Activated CD8-positive, alpha-beta memory T cell treated with anti-CD3 and anti-CD28 coated beads for 36 hours (primary cell): ENCODE measurements around the gene ACTL8. TPM values are rescaled to one million over a fixed set of nuclear protein-coding genes. Genes with fewer than 3 reads are reported as not detected.
"Not testable (repeated sequence)": the region's sequence is repeated elsewhere in the genome, so short reads cannot be mapped to it uniquely, and the experiment has no call there.

ENCODE experiments used
- CTCF ChIA-PET: fragments of 350-600 bp; sonication (Branson Sonifier 250); formaldehyde crosslinking; loops from one replicate; lab custom pipeline; 2021; ENCODE audit warnings: antibody characterized with exemption; lab: Charles Lee
- POLR2A ChIA-PET: fragments of 350-600 bp; sonication (Branson Sonifier 250); formaldehyde crosslinking; loops from one replicate; lab custom pipeline; 2021; ENCODE audit warnings: antibody characterized with exemption; lab: Charles Lee
- total RNA-seq, 2 experiments: library from RNA; stranded (reverse); gene quantifications; one replicate each; pipeline ENCODE4 v1.2.3, GENCODE V29; 2021

The ACTL8 gene
- total RNA-seq, 2 experiments from 2014 or later = not detected

DNA sequence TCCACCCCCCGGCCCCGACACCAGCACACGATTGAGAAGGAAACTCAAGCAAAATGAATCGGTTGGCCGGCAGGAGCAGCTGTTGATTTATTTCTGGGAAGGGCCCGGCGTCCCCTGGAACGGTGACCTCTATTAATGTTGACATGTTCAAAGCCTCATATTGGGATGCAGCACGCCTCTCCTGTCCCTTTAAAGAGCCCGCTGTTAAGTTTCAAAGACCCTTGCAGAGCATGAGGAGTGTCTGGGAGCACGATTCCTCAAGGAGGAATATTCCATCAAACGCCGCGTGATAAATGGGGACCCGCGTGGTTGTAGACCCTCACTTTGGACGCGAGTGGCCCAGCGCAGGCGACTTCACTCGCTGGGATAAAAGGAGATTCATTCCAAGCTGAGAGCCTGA is 21.5 kb upstream of the ACTL8 start:
- POLR2A ChIA-PET = no interaction called here
- CTCF ChIA-PET = no interaction called here

DNA sequence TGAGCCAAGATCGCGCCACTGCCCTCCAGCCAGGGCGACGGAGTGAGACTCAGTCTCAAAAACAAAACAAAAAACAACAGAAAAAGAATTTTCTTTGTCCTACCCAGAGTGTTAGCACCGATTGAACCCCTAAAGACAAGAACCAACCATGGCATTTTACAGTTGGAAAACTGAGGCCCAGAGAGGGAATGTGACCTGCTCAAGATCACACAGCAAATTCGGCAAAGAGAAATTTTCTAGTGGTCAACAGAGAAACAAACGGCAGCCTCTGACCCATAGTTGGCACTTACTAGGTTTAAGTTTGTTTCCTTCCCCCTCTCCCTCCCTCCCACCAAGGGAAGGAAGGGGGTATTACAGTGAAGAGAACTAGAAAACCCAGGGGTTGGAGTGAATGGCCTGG is 20.5 kb upstream of the ACTL8 start:
- CTCF ChIA-PET = no interaction called here
- POLR2A ChIA-PET = no interaction called here

DNA sequence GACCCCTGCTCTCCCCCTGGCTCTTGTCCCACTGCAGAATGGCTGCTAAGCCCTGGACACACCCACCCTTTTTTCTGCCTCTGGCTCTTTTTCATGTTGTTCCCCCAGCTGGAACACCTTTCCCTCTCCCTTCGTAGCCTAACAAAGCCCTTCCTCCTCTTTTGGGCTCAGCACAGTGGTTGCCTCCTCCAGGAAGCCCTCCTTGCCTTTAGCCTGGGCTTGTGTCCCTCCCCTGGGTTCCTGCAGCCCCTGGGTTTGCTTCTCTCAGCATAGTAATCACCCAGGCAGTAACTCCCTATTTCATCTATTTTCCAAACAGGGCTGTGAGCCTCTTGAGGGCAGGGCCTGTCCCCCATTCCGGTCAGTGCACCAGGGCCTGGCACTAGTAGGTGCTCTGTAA is 19.8 kb upstream of the ACTL8 start:
- ChIA-PET POLR2A (no interaction called here), CTCF (no interaction called here)

DNA sequence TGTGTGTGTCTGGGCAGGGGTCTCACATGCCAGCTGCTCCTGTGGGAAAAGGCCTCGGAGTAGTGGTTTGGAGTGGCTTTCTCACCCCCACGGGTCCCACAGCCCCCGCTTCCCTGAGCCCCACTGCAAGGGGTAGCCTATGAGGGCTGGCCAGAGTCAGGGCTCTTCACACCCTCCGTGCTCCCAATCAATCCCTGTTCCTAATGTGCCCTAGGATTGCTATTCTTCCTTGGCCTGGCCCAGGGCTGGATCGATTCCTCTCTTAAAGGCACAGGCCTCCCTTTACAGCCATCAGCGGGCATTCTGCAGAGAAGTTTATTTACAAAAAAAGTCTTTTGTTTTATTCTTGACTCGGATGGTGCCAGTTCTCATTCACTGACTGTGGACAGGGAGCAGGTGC is 19.3 kb upstream of the ACTL8 start:
- POLR2A ChIA-PET = no interaction called here
- CTCF ChIA-PET = no interaction called here

DNA sequence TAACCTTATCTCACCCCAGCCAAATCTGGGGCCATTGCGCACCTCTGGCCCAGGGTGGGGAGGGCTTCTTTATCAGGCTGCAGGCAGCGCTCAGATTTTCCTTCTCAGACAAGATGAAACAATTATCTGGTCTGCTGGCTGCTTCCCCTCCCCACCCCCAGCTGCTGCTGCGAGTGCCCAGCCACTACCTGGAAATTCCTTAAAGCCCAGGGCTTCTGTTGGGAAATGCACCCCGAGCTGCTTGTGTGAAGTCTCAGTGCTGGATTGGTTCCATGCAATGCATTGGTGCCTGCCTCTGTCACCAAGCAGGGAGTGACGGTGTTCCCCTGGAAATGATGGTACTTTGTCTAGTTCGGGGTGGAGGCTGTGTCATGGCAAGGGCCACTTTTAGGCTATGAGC is 18.5 kb upstream of the ACTL8 start:
- POLR2A ChIA-PET = no interaction called here
- CTCF ChIA-PET = no interaction called here

DNA sequence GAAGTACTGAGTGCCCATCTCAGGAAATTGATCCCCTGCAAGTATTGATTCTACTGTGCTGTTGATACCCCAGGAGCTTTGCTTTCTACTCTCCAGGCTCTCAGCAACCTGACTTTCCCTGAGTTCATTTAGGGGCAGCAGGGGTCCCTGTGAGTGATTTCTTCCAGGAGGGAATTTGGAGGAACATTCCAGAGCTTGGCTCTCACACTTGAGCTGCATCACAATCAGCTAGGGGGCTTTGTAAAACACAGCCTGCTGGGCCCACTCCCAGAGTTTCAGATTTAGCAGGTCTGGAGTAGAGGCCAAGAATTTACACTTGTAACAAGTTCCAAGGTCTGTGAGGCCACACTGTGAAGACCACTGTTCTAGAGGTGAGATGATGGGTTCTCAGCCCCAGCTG is 16.1 kb upstream of the ACTL8 start:
- ChIA-PET POLR2A (no interaction called here), CTCF (no interaction called here)

DNA sequence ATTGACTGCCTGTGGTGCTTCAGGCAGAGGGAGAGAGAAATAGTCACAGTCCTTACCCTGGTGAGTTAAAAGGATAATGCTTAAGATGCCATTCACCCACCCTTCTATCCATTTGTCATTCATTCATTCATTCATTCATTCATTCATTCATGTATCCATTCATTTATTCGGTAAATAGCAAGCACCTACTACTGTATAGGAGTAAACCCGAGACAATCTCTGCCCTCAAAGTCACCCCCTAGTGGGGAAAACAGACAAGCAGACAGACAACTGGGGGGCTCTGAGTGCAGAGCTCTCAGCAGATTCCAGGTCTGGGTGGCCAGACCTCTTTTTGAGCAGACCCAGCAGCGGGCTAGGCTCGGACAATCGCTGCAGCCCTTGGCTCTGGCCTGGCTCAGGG is 14.1 kb upstream of the ACTL8 start:
- POLR2A ChIA-PET = no interaction called here

DNA sequence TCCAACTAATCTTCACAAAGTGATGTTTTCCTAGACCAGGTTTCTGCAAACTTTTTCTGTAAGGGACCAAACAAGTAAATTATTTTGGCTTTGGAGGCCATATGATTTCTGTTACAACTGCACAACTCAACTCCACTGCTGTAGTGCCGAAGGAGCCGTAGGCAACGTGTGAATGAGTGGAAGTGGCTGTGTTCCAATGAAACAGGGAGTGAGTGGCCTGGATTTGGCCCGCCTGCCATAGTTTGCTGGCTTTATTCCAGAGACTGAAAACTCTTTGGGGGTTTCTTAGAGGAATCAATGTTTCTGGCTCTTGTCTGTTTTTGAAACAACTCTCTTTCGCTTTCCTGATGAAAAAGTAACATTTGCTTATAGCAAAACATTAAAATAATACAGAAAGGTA is 12.6 kb upstream of the ACTL8 start:
- POLR2A ChIA-PET = no interaction called here
- CTCF ChIA-PET = interaction anchor here (0.6 kb wide), 1 partner anchor 21 kb away, joined by 3 read pairs; no protein-coding TSS in a partner anchor

More for the DNA sequence above, 14.1 kb upstream of the ACTL8 start:
- CTCF ChIA-PET = no interaction called here

DNA sequence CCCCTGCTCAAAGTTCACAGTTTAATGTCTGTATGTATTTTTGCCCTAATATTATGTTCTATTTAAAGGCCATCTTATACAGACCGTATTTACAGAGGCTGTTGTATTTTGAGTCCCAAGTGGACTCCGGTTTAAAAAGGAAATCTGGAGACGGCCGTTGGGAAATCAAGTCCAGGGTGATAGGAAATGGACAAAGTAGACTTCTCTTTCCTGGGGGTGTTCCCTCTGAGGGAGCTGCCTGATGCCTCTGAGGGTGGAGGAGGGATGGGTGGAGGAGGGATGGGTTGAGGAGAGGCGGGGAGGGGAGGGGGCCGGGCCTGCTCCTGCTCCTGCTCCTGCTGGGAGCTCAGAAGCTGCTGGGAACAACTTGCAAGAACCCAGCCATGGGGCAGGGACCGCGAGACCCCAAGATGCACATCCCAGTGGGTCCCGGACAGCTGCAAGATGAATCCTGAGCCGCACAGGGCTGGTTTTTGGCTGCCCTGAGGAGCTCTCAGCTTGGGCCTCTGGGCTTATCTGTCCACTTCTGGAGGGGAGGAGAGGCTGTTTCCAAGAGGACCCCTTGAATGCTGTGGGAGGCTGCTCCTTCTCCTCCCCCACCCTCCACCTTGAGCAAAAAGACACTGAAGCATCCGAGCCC is 12.0 kb upstream of the ACTL8 start:
- ChIA-PET CTCF (no interaction called here), POLR2A (no interaction called here)

DNA sequence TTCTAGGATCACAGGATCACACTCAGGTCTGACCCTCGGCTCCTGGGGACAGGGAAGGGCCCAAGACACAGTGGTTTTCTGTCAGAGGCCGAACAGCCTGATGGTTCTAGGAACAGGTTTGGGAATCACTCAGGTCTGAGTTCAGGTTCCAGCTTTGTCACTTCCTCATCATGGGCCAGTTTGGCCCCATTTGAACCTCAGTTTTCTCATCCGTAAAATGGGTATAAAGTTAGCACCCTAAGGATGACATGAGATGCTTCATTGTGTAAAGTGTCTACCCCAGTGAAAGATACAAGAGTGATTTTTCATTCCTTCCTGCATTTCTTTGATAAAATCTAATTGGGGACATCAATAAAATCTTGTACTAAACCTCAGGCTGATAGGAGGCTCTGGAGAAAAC is 11.2 kb upstream of the ACTL8 start:
- POLR2A ChIA-PET = no interaction called here
- CTCF ChIA-PET = no interaction called here

DNA sequence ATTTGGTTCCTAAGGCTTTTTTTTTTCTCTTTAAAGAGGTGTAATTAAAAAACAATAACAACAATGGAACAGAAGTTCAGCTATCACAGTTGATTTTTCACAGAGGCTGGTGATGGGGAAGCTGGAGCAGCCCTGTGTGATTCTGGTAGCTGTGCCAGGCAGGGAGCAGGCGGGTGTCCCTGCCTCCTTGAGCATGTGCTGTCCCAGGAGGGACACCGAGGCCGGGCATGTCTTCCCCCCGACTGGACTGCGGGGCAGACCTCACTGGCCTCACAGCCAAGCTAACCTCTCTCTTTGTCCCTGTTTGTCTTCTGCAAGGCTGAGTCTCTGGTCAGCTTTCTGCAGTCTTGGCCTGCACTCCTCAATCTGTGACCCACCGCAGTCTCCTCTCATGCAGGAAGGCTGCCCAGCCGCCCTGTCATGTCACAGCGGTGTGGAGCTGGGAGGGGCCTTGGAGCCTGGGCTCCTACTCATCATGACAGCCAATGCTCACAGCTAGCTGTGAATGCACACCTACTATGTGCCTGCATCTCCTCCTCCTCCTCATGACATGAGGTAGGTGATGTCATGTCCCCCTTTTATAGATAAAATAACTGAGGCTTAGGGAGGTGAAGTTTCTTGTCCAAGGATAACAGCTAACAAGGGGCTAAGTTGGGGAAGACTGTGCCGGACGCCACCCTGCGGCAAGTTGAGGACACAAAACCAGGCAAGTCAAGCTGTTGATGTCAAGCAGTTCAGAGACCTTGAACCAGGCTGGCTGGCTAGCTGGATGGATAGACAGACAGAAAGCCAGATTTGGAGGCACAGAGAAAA is 10.3 kb upstream of the ACTL8 start:
- ChIA-PET POLR2A (no interaction called here), CTCF (no interaction called here)

DNA sequence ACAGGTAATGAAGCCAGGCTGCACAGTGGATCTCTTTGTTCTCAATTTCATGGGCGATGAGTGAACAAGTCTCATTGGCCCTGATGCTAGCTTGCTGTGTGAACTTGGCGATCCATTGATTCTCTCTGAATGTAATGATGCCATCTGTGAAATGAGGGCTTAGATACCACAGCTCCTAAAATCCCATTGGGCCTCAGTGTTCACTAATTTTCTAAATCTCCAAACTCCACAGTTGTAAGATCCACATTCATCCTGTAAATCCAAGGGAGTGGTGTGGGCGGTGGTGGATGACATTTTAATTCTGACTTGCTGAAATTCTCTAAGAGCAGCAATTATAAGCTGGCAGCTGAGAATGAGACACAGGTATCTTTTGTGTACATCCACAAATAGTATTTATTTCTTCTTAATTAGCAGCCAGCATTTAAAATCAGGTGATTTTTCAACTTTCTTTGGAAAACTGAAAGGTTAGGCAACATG is 9.6 kb upstream of the ACTL8 start:
- ChIA-PET CTCF (no interaction called here), POLR2A (no interaction called here)

DNA sequence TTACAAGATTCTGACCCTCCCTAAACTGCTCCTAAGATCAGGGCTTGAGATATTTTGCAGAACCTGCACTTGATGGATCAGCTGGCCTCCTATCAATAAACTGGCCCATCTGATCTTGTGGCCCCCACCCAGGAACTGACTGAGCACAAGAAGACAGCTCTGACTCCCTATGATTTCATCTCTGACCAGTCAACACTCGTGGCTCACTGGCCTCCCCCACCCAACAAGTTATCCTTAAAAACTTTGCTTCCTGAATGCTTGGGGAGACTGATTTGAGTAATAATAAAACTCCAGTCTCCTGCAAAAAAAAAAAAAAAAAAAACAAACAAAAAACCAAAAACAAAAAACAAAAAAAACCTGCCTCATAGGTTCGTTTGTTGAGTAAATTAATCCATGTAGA is 8.9 kb upstream of the ACTL8 start:
- POLR2A ChIA-PET, CTCF ChIA-PET: not testable (repeated sequence)

DNA sequence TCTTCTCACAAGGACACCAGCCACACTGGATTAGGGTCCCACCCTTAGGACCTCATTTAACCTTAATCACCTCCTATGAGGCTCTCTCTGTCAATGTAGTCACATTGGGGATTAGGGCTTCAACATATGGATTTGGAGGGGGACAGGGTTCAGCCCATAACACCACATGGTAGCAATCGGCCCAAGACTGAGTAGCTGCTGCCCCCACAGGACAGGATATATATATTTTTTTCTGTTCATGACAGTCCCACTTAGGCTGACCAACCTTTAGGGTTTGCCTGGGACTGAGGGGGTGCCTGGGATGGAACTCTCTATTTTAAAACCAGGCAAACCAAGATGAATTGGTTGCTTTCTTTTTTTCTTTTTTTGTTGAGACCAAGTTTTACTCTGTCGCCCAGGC is 8.2 kb upstream of the ACTL8 start:
- ChIA-PET POLR2A (no interaction called here), CTCF (no interaction called here)

DNA sequence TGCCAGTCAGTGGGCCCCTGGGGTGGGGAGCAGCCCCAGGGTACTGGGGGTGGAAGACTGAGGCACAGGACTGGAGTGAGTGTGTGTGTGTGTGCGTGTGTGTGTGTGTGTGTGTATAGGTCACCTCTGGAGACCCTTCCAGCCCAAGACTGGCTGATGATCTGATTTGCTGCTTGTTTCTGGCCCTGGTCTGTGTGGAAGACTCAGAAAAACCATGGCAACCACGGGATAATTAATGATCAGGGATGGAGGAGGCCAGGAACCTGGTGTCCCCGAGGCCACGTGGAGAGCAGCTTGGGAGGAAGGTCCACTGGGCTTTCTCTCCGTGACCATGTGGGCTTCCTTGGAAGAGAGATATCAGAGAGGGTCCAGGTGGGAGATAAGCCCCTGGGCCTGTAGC is 4.8 kb upstream of the ACTL8 start:
- ChIA-PET POLR2A (no interaction called here), CTCF (no interaction called here)

DNA sequence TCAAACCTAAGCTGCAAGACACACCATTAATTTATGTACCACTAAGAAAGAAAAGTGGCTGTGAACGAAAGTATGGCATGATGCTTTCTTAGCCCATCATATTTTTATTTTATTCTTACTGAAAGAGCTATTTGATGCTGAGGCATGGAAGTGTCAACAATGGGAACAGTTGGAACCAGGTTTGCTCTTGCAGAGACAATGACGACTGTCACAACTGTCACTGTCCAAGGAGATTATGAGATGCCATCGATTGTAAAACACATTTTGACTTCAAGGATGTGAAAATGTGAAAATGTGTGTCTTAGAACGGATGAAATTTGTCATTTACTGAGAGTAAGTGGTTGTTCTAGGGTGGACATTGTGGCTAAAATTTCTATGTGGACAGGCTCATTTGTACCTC is 2.8 kb upstream of the ACTL8 start:
- ChIA-PET CTCF (no interaction called here), POLR2A (no interaction called here)

DNA sequence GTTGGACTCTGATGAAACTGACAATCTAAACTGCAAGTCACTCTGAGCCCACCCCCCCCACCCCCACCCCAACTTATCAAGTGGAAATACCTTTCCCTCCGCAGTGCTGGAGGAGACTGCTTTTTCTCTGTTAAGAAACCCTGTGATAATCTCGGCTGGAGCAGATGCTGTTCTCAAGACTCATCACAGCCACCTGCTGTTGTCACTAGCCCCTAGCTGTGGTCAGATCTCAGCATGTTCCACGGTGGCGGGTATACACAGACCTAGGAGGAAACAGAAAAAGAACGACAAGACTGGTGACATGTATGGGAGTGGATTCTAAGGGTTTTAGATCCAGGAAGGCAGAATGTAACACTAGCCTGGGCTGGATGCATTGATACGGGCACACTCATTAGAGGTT is 2.3 kb downstream of the ACTL8 start:
- ChIA-PET POLR2A (no interaction called here), CTCF (no interaction called here)

DNA sequence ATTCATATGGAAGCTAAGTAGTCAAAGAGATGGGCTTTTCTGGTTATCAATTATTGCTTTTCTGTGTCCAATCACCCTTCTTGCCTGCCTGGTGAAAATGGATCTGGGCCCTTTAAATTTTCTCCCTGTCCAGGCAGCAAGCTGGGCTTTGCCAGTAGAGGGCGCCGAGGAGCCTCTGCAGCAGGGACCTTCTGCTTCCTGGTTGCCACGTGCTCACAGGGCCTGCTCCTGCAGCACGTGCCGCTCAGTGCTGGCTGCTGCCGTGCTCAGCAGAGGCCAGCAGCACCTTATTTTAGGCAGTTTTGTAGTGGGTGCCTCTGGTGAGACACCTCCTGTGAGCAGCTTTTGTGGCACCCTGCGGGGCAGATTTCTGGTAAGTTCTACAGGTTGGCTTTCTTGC is 4.0 kb downstream of the ACTL8 start:
- CTCF ChIA-PET = no interaction called here
- POLR2A ChIA-PET = no interaction called here

DNA sequence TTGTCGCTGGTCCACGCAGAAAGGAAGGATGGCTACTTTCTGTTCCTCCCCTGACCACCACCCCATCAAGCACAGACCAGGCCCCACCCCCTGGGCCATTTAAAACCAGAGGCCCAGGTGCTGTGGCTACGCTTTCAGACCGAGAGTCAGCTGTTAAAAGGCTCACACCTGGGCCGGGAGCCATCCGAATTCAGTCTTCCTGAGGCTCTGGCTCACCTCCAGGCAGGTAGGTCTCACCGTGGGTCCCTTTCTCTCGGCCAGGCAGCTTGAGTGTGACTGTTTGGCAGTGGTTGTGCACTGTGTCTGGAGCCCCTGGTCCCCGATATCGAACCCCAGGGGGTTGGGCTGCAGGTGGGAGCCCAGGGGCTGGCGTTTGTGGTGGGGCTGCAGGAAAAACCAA is 7.2 kb downstream of the ACTL8 start:
- POLR2A ChIA-PET = no interaction called here
- CTCF ChIA-PET = no interaction called here

DNA sequence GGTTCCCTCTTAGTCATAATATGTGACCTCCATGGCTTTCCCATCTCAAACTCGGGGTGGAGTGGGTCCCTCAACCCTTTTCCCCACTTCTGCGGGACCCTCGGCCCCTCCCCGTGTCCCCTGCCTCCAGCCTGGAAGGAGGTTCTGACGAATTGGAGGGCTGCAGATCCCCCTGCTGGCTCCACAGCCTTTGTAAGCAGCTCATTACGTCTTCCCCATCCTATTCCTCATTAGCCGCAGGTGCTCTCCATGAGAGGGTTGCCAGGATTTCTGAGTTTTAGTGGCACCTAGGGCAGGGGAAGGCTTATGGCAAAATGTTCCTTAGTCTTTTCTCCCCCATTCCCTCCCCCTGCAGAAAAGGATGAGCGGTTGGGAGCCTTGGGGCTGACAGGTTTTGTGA is 8.3 kb downstream of the ACTL8 start:
- CTCF ChIA-PET = interaction anchor here (0.7 kb wide), 1 partner anchor 21 kb away, joined by 3 read pairs; no protein-coding TSS in a partner anchor
- POLR2A ChIA-PET = no interaction called here

DNA sequence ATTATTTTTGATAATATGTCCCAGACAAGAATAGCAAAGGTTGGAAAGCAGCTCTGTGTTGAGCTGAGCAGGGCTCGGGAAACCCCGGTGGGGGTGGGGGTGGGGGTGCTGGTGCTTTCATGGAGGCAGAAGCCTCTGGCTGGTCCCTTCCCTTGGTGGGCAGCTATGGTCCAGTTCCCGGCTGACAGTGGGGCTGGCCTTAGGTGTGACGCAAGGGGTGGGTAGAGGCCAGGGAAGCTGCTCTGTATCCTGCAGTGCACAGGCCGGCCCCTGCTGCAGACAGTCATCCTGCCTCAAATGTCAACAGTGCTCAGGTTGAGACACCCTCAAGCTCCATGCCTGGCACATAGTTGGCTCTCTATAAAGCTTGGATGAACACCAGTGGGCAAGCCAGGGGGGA is 8.9 kb downstream of the ACTL8 start:
- ChIA-PET CTCF (interaction anchor here (0.7 kb wide), 1 partner anchor 22 kb away, joined by 3 read pairs; no protein-coding TSS in a partner anchor), POLR2A (no interaction called here)
